Measurements from ENCODE around the gene KRT37.

GRCh38 chr17:41424111-41424635 is at the start of gene KRT37:
- TF ChIP-seq POLR2A (IDR thresholded peaks at IDR 0.05; ENCODE audit: low read length) (no peak), GATA1 (IDR thresholded peaks at IDR 0.05; ENCODE audit: low read depth, low read length) (no peak)

Measured in erythroblast (primary cell).